Stimulated activated CD4-positive, alpha-beta T cell treated with anti-CD3 and anti-CD28 coated beads, TNF-alpha, amount 100 ng/mL, for 1 hour (primary cell): ENCODE data around the gene STX10.

Experiments
- DNase-seq, 3 donors: peaks; one replicate each; pipeline ENCODE4 v3.0.0-alpha.2; 2020; ENCODE audit warnings: low read depth in 3 of 3, low spot score in 1 of 3

The STX10 gene

GRCh38 chr19:13101590-13102415, 48.4 kb downstream of the STX10 start:
- DNase-seq: no peak

GRCh38 chr19:13100841-13101589, 49.2 kb downstream of the STX10 start:
- no peak for DNase-seq

GRCh38 chr19:13100031-13100588, 50.1 kb downstream of the STX10 start:
- no peak for DNase-seq

- peak; percentile 33 to 56 (median 56) for DNase-seq
Measured at GRCh38 chr19:13099073-13099999, 50.8 kb downstream of the STX10 start.

- DNase-seq: no peak
Measured at GRCh38 chr19:13098277-13099072, 51.7 kb downstream of the STX10 start.

GRCh38 chr19:13097463-13098258, 52.5 kb downstream of the STX10 start:
- DNase-seq: no peak

GRCh38 chr19:13097033-13097462, 53.1 kb downstream of the STX10 start:
- DNase-seq: no peak

GRCh38 chr19:13095934-13096927, 53.9 kb downstream of the STX10 start:
- no peak for DNase-seq

- no peak for DNase-seq
Measured at GRCh38 chr19:13095393-13095784, 54.8 kb downstream of the STX10 start.

GRCh38 chr19:13094771-13095392, 55.3 kb downstream of the STX10 start:
- DNase-seq: no peak

GRCh38 chr19:13094106-13094504, 56.1 kb downstream of the STX10 start:
- DNase-seq: no peak
